HG03066 (cell line): ENCODE measurements around the gene GLCE.
"Not testable (repeated sequence)": the region's sequence is repeated elsewhere in the genome, so short reads cannot be mapped to it uniquely, and the experiment has no call there.

Experiments
- ATAC-seq: cut with Tn5 transposase; IDR thresholded peaks from one replicate; pipeline ENCODE4 v1.9.1; 2021; ENCODE audit warnings: low read depth; ENCODE audit not compliant: unreplicated experiment

GLCE gene

DNA sequence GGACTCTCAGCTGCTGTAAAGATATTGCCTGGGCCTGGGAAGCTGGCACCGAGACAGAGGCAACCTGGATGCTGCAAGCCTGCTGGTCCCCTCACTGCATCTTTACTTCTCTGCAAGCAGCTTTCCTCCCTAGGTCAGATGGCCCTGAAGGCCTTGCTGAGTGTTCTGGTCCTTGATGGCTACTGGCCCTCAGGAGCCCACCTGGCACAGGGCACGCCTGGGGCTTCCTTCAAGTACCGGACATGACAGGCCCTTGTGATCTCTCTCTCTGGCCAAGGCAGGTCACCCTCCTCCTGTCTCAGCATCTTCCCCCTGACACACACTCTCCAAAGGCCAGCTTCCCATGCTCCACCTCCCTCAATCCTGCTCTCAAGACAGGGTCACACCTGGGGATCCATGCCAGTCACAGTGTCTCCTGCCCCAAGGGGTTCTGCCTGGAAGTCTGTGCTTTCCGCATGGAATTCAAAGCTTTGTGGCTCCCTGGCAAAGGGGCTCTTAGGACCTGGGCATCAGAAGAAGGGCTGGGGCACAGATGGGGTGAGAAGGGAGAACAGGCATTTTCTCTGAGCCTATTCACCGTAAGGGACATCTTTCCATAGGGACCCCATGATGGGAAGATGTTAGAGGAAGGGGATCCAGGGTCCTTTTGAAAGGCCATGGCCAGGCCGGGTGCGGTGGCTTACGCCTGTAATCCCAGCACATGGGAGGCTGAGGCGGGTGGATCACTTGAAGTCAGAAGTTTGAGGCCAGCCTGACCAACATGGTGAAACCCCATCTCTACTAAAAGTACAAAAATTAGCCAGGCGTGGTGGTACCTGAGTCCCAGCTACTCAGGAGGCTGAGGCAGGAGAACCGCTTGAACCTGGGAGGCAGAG lies 133.5 kb downstream of the GLCE start:
- ATAC-seq, result no peak

- ATAC-seq, result no peak
These were observed 136.2 kb downstream of the GLCE start for GRCh38 chr15:69296606-69297005.

DNA sequence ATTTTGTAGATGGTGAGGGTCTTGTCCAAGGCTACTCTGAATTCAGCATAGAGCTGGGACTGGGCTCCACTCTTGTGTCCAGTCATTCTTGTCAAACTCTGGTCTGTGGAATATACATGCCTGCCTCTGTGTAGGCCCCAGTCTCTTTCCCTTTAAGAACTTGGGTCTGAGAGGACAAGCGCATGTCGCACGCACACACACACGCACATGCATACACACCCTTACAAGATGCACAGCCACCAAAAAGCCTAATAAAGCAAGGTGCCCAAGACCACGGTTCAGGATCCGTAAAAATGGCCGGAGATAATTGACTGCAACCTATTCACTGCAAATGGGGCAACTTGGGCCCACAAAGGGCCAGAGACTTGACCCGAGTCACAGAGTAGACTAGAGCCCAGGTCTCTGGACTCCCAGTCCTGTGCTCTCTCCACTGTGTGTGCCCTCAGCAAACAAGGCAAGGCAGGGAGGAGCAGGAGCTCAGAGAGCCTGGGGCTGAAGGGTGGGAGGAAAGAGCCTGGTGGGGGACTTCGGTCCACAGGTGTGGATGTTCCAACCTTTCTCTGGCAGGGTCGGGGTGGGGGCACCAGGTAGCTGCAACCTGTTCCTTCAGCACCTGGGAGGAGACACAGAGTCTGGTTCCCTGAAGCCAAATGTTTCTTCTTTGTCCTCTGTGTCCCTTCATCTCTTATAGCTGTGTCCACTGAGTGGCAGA lies 137.4 kb downstream of the GLCE start:
- no peak for ATAC-seq

GRCh38 chr15:69298354-69298696 lies 137.9 kb downstream of the GLCE start:
- no peak for ATAC-seq

- ATAC-seq, result no peak
These were observed 138.4 kb downstream of the GLCE start, which contains the start of gene PAQR5 for GRCh38 chr15:69298697-69299441. PAQR5 (plus strand) TSS chr15:69298912; CDS start chr15:69360081, 61,169 bp downstream.

- ATAC-seq, result no peak
These were observed 139.0 kb downstream of the GLCE start for GRCh38 chr15:69299451-69299886.

- no peak for ATAC-seq
These were observed 139.6 kb downstream of the GLCE start for GRCh38 chr15:69299943-69300588.

DNA sequence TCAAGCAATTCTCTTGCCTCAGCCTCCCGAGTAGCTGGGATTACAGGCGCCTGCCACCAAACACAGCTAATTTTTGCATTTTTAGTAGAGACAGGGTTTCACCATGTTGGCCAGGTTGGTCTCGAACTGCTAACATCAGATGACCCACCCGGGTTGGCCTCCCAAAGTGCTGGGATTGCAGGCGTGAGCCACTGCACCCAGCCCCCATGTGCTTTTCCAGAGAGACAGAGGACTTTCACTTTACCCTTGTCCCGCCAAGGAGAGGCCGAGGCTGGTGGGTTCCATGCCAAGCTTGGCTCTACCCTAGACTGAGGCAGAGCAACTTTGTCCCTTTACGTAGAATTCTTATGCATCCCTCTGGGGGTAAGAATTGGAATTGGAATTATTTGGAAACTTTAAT lies 140.7 kb downstream of the GLCE start:
- not testable (repeated sequence) for ATAC-seq

DNA sequence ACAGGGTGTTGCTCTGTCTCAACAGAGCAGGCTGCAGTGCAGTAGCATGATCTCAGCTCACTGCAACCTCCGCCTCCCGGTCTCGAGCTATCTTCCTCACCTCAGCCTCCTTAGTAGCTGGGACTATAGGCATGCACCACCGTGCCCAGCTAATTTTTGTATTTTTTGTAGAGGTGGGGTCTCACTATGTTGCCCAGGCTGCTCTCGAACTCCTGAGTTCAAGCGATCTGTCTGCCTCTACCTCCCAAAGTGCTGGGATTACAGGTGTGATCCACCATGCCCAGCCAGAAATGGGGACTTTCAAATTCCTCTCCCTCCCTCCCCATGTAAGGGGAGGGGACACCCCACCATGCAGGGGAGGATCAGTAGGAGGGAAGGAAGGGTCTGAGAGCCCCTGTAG lies 141.7 kb downstream of the GLCE start:
- not testable (repeated sequence) for ATAC-seq

DNA sequence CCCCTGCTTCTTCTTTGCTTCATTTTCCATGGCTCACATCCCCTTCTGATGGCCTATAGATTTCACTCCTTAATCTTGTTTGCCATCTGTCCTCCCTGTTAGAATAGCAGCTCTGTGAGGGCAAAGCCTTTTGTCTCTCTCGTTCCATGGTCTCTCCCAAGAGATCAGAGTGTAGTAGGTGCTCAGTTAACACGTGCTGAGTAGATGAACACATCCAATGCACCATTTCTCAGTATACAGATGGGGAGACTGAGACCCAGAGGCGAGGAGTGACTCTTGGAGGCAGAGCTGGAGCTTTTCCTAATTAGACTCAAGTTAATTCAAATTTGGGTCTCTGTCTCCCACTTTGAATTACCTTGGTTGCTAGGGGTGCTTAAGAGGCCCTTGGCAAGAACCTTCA lies 142.5 kb downstream of the GLCE start:
- no peak for ATAC-seq

DNA sequence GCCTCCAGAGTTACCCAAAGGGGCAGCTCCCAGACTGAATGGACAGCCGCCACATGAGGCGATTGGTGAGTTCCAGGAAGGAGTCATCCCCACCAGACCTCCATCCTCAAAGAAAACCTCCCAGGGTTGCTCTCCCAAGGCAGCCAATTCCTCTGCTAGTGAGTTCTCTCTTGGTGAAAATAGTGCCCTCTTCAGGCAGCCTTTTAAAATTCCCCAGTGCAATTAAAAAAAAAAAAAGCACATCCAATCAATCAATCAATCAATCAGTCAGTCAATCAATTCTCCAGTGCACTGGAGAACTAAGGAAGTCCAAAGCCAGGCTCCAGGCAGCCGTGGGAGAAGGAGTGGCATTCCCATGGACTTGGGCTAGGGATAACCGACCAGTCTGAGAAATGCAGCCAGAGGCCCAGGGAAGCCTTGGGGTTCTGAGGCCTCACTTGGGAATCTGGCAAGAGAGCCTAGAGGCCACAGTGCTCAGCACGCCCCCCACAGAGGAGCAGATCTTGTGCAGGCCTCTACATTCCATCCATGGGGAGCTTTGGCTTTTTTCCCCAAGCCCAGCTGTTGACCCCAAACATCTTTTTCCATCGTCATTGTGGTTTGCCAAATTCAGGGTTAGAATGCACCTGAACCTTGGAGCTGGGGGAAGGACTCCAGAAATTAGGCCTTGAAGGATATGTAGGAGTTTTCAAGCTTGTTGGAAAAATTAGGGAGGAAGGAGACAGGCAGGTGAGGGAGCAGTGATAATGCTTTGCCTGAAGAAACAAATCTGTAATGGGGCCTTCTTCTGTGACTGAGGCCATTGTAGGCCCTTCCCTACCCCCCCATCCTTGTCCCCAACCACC lies 143.1 kb downstream of the GLCE start:
- ATAC-seq, result no peak

GRCh38 chr15:69304182-69304545 lies 143.7 kb downstream of the GLCE start:
- no peak for ATAC-seq

GRCh38 chr15:69305204-69305931 lies 144.9 kb downstream of the GLCE start:
- no peak for ATAC-seq

DNA sequence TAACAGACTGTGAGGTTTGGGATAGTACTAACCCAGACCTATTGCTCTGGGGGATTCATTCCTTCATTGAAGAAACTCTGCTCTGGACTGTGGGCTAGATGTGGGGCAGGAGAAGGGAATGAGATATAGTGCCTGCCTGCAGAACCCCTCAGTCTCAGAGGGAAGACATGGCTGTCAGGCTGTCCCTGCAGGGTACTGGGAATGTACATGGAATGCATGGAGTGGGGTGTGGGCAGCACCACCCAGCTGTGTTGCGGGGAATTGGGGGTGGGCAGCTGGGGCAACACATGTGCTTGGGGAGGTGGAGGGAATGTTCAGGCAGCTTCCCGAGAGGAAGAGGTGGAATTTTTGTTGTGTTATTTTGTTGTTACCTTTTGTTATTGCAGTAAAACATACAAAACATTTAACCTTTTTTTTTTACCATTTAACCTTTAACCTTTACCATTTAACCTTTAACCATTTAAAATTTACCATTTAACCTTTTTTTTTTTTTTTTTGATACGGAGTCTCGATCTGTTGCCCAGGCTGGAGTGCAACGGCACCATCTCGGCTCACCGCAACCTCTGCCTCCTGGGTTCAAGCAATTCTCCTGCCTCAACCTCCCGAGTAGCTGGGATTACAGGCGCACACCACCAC lies 145.6 kb downstream of the GLCE start:
- ATAC-seq, result no peak

DNA sequence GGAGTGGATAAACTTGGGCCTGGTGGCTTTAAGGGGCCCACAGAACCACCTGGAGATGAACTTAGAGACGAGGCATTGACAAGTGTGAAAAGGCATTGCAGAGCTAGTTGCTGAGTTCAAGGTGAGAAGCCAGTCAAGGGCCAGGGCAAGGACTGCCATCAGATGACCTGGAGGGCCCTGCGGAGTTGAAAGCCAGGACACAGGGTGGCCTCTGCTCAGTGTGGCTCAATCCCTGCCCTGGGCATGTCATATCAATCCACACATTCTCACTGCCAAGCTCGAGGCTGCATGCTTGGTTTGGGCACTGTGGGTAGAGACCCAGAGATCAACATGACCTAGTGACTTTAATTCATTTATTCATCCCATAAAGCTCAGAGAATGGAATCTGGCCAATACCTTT lies 147.5 kb downstream of the GLCE start:
- ATAC-seq, result no peak

DNA sequence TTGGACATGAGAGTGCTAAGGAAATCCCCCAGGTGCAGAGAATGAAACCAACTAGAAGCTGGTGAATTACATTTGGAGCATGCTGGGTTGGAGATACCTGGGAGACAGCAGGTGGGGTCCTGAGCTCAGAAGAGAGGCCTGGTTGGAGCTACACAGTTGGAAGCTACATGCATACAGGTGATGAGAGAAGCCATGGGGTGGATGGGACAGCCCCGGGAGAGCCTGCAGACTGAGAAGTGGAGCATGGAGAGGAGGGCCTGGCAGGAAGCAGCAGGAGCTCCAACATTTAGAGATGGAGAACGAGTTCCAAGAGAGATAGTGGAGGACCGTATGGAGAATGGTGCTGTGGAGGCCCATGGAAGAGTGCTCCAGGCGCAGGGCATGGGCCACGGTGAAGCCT lies 148.5 kb downstream of the GLCE start:
- no peak for ATAC-seq

DNA sequence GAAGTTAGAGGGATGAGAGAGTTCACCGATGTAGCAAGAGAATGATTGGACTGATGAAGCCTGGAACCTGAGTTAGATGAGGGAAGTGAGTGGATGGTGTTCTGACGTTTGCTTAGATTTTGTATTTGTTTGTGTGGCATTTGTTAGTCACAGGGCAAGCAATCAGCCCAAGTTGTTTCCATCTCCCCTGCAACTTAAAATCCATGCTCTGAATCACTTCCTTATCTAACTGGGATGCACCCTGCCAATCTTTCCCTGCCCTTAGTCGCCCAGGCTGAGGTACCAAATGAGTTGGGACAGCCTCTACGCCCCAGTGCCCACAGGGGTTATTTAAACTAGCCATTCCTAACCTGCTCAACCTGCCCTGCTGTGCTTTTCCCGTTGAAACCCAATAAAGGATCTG lies 150.9 kb downstream of the GLCE start:
- no peak for ATAC-seq

GRCh38 chr15:69313432-69314000 lies 153.1 kb downstream of the GLCE start:
- ATAC-seq, result no peak
